ENCODE data around the gene KANSL1. TPM values are rescaled to one million over a fixed set of nuclear protein-coding genes. Genes with fewer than 3 reads are reported as not detected.
"Not testable (repeated sequence)": the region's sequence is repeated elsewhere in the genome, so short reads cannot be mapped to it uniquely, and the experiment has no call there.

The KANSL1 gene
- total RNA-seq (2021): 42.6 and 52.5 TPM in 2 replicates
- percentile 93 among the genes with signal in this experiment for Bru-seq, nascent RNA
- BruChase-seq, experiment 1, labeled RNA remaining after a 2-hour chase: percentile 83 among the genes with signal in this experiment
- percentile 72 among the genes with signal in this experiment for BruChase-seq, experiment 2, labeled RNA remaining after a 6-hour chase
- long read RNA-seq, partial matches to known transcripts: 3 of 9 reads
- long read RNA-seq, other reads (novel, unspliced or antisense): 2 of 9 reads

GRCh38 chr17:46193151-46193625, at the start of gene KANSL1:
TSS of gene KANSL1 (minus strand) at chr17:46193429. CDS start at chr17:46172143, 21,286 bp downstream.
- peak within 1 kb of the TSS; percentile 81 for H3K27ac ChIP-seq
- peak within 1 kb of the TSS; percentile 98 for H3K4me2 ChIP-seq
- POLR2A ChIA-PET (ENCODE audit: unreplicated experiment): no interaction called here
- H3K4me3 ChIP-seq: peak within 1 kb of the TSS; percentile 98
- peaks cover 15% of the 10 kb centered on the region; the same call in 1 of the 2 replicates for H3K36me3 ChIP-seq (ENCODE audit: low read depth)
- CTCF ChIA-PET: interaction anchor here (0.5 to 0.8 kb wide), 13 partner anchors 17 to 155 kb away, joined by 3 to 12 read pairs (median 4); no protein-coding TSS in a partner anchor
- H3K9me3 ChIP-seq (ENCODE audit: insufficient read depth, low read depth): 0 out of 2 replicates have a peak, but pooled peaks cover 3% of the 10 kb centered on the region
- H4K20me1 ChIP-seq (ENCODE audit: insufficient read depth): peaks cover 33% of the 10 kb centered on the region
- BruUV-seq (replicated peaks): no TSS peak
- H3K4me1 ChIP-seq (replicated peaks; ENCODE audit: insufficient read depth): peaks cover 32% of the 10 kb centered on the region
- peak; percentile 76 to 80 for DNase-seq
- H3K79me2 ChIP-seq (ENCODE audit: low read depth): peaks cover 83% of the 10 kb centered on the region
- H3F3A ChIP-seq (ENCODE audit: insufficient read depth, low read depth): peaks cover 19% of the 10 kb centered on the region
- intact Hi-C loops (cut with micrococcal nuclease; ENCODE audit: unreplicated experiment): loop anchor here (5.0 kb wide), 3 partner anchors 131 to 191 kb away; no protein-coding TSS in a partner anchor
- no peaks in the 10 kb centered on the region for H3K9me2 ChIP-seq (ENCODE audit: insufficient read depth)
- no peak for TF ChIP-seq EZH2 (IDR thresholded peaks at IDR 0.05; ENCODE audit: low read depth)
- TF ChIP-seq CTCF (conservative IDR thresholded peaks at IDR 0.05): no peak
- H2AFZ ChIP-seq: peak within 1 kb of the TSS; percentile 98
- H3K27me3 ChIP-seq (ENCODE audit: insufficient read depth, low read depth): no peaks in the 10 kb centered on the region

GRCh38 chr17:46231359-46231758, 38.1 kb upstream of the KANSL1 start:
- CTCF ChIA-PET; H3K4me1 ChIP-seq (replicated peaks; ENCODE audit: insufficient read depth); H3K36me3 ChIP-seq (ENCODE audit: low read depth); POLR2A ChIA-PET (ENCODE audit: unreplicated experiment); H3K79me2 ChIP-seq (ENCODE audit: low read depth); H3K9me2 ChIP-seq (ENCODE audit: insufficient read depth); H2AFZ ChIP-seq; H3K4me2 ChIP-seq; H3K4me3 ChIP-seq; H3K27ac ChIP-seq; H3F3A ChIP-seq (ENCODE audit: insufficient read depth, low read depth); DNase-seq; H4K20me1 ChIP-seq (ENCODE audit: insufficient read depth); BruUV-seq (replicated peaks); intact Hi-C loops (cut with micrococcal nuclease; ENCODE audit: unreplicated experiment); H3K27me3 ChIP-seq (ENCODE audit: insufficient read depth, low read depth); H3K9me3 ChIP-seq (ENCODE audit: insufficient read depth, low read depth): not testable (repeated sequence)

- H3K4me1 ChIP-seq (replicated peaks; ENCODE audit: insufficient read depth); intact Hi-C loops (cut with micrococcal nuclease; ENCODE audit: unreplicated experiment); H3F3A ChIP-seq (ENCODE audit: insufficient read depth, low read depth); H3K27ac ChIP-seq; POLR2A ChIA-PET (ENCODE audit: unreplicated experiment); H3K9me3 ChIP-seq (ENCODE audit: insufficient read depth, low read depth); H4K20me1 ChIP-seq (ENCODE audit: insufficient read depth); BruUV-seq (replicated peaks); H3K9me2 ChIP-seq (ENCODE audit: insufficient read depth); H3K79me2 ChIP-seq (ENCODE audit: low read depth); H3K36me3 ChIP-seq (ENCODE audit: low read depth); H3K27me3 ChIP-seq (ENCODE audit: insufficient read depth, low read depth); CTCF ChIA-PET: not testable (repeated sequence)
- H2AFZ ChIP-seq: peak overlapping the region; percentile 75
- peak overlapping the region; percentile 54 for H3K4me2 ChIP-seq
- peak overlapping the region; percentile 48 for H3K4me3 ChIP-seq
- DNase-seq: peak; percentile 81 to 90
Observed at GRCh38 chr17:46225274-46225794, 32.1 kb upstream of the KANSL1 start.

- Histone ChIP-seq H3K4me3 (peak overlapping the region; percentile 48), H3K4me2 (peak overlapping the region; percentile 54; the same call in 1 of the 2 replicates)
- H4K20me1 ChIP-seq (ENCODE audit: insufficient read depth); H3K27me3 ChIP-seq (ENCODE audit: insufficient read depth, low read depth); DNase-seq; H2AFZ ChIP-seq; H3K36me3 ChIP-seq (ENCODE audit: low read depth); H3K9me3 ChIP-seq (ENCODE audit: insufficient read depth, low read depth); POLR2A ChIA-PET (ENCODE audit: unreplicated experiment); BruUV-seq (replicated peaks); H3K9me2 ChIP-seq (ENCODE audit: insufficient read depth); H3K4me1 ChIP-seq (replicated peaks; ENCODE audit: insufficient read depth); CTCF ChIA-PET; H3K27ac ChIP-seq; intact Hi-C loops (cut with micrococcal nuclease; ENCODE audit: unreplicated experiment); H3K79me2 ChIP-seq (ENCODE audit: low read depth); H3F3A ChIP-seq (ENCODE audit: insufficient read depth, low read depth): not testable (repeated sequence)
Observed at GRCh38 chr17:46224864-46225263, 31.6 kb upstream of the KANSL1 start.

- H3K79me2 ChIP-seq (ENCODE audit: low read depth); POLR2A ChIA-PET (ENCODE audit: unreplicated experiment); H3K4me3 ChIP-seq; H3K9me2 ChIP-seq (ENCODE audit: insufficient read depth); DNase-seq; CTCF ChIA-PET; H3K4me1 ChIP-seq (replicated peaks; ENCODE audit: insufficient read depth); H3K27ac ChIP-seq; H3K36me3 ChIP-seq (ENCODE audit: low read depth); intact Hi-C loops (cut with micrococcal nuclease; ENCODE audit: unreplicated experiment); H4K20me1 ChIP-seq (ENCODE audit: insufficient read depth); H2AFZ ChIP-seq; H3K27me3 ChIP-seq (ENCODE audit: insufficient read depth, low read depth); H3F3A ChIP-seq (ENCODE audit: insufficient read depth, low read depth); H3K9me3 ChIP-seq (ENCODE audit: insufficient read depth, low read depth): not testable (repeated sequence)
- H3K4me2 ChIP-seq: peak overlapping the region; percentile 19; the same call in 1 of the 2 replicates
- TSS peak; percentile 37 for BruUV-seq (replicated peaks)
Observed at GRCh38 chr17:46223041-46223440, 29.8 kb upstream of the KANSL1 start.

Measured in PC-9 (cell line).